PFSK-1 (cell line): Measurements from ENCODE around the gene PEX6.

Experiments used
- POLR2AphosphoS5 ChIP-seq: IDR thresholded peaks from 2 replicates; pipeline ENCODE4 v1.6.1; 2012; ENCODE audit warnings: low read depth, mild to moderate bottlenecking, control low read depth, low read length, moderate library complexity
- REST ChIP-seq, 2 experiments: IDR thresholded peaks; 2 replicates each; pipeline versions ENCODE4 v1.6.1 to v1.8.0; 2011 to 2012; ENCODE audit warnings: low read depth in 2 of 2, low read length in 2 of 2, control low read depth in 1 of 2, inconsistent platforms in 1 of 2, mild to moderate bottlenecking in 1 of 2, moderate library complexity in 1 of 2; ENCODE audit not compliant: insufficient read depth in 1 of 2

- TF ChIP-seq POLR2AphosphoS5: no peak
- TF ChIP-seq REST (IDR thresholded peaks at IDR 0.05; ENCODE audit: insufficient read depth in 1 of 2, low read depth in 2 of 2, low read length in 2 of 2): no peak
Observed at GRCh38 chr6:42925248-42925857, 53.6 kb downstream of the PEX6 start.
